K562 (cell line): ENCODE measurements around the gene ACBD5. TPM values are rescaled to one million over a fixed set of nuclear protein-coding genes. Genes with fewer than 3 reads are reported as not detected.

ENCODE experiments used
- CHD4 ChIP-seq: fragments of 200-600 bp; sonication (generic); IDR thresholded peaks from 3 replicates; pipeline ENCODE4 v1.6.1; 2012; ENCODE audit warnings: low read depth, mild to moderate bottlenecking, mixed read lengths, low read length, inconsistent platforms; ENCODE audit not compliant: insufficient read depth, insufficient replicate concordance, poor library complexity, severe bottlenecking
- ELF4 ChIP-seq: fragments of 450-650 bp; formaldehyde crosslinking; IDR thresholded peaks from 2 replicates; pipeline ENCODE4 v1.4.0; 2022; ENCODE audit warnings: missing genetic modification characterization
- HDGF ChIP-seq: fragments of 450-650 bp; IDR thresholded peaks from 2 replicates; pipeline ENCODE4 v1.6.1; 2016
- ID3 ChIP-seq, 2 experiments: fragments of 250-450 bp in 1 of 2; fragments of 450-650 bp in 1 of 2; sonication (Bioruptor Pico) in 1 of 2; IDR thresholded peaks; 2 replicates each; pipeline versions ENCODE4 v1.6.1 to v1.8.0; 2016 to 2021; ENCODE audit warnings: mild to moderate bottlenecking in 2 of 2, moderate library complexity in 2 of 2, missing compliant biosample characterization in 1 of 2, missing genetic modification characterization in 1 of 2
- JUNB ChIP-seq: fragments of 450-650 bp; formaldehyde crosslinking; conservative IDR thresholded peaks from 2 replicates; pipeline ENCODE4 v1.4.0; 2020; ENCODE audit warnings: mild to moderate bottlenecking
- KLF16 ChIP-seq: IDR thresholded peaks from 2 replicates; pipeline ENCODE4 v1.6.1; 2016; ENCODE audit warnings: antibody characterized with exemption
- PHB ChIP-seq: fragments of 250-450 bp; sonication (Bioruptor Pico); IDR thresholded peaks from 2 replicates; pipeline ENCODE4 v1.5.0; 2021
- PHF20 ChIP-seq: fragments of 450-650 bp; IDR thresholded peaks from 2 replicates; pipeline ENCODE4 v1.6.1; 2018; ENCODE audit not compliant: partially characterized antibody
- RREB1 ChIP-seq: fragments of 250-450 bp; sonication (Bioruptor Pico); IDR thresholded peaks from 2 replicates; pipeline ENCODE4 v1.4.0; 2020
- SAFB2 ChIP-seq: fragments of 200-400 bp; formaldehyde crosslinking; IDR thresholded peaks from 2 replicates; pipeline ENCODE4 v1.6.1; 2018; ENCODE audit warnings: borderline replicate concordance, low read length, low read depth, moderate library complexity; ENCODE audit not compliant: severe bottlenecking
- SAP30 ChIP-seq: fragments of 200-600 bp; sonication (generic); IDR thresholded peaks from 2 replicates; pipeline ENCODE4 v1.6.1; 2012; ENCODE audit warnings: borderline replicate concordance, low read depth, mild to moderate bottlenecking, moderate library complexity, low read length, control low read depth, inconsistent platforms; ENCODE audit not compliant: insufficient read depth, poor library complexity, severe bottlenecking
- SMARCA4 ChIP-seq: fragments of 450-650 bp; IDR thresholded peaks from 2 replicates; pipeline ENCODE4 v1.6.1; 2016
- STAT5B ChIP-seq: fragments of 250-450 bp; sonication (Bioruptor Pico); IDR thresholded peaks from 2 replicates; pipeline ENCODE4 v1.8.0; 2021; ENCODE audit warnings: mild to moderate bottlenecking, inconsistent platforms
- TFAP4 ChIP-seq: sonication (generic); formaldehyde crosslinking; IDR thresholded peaks from 2 replicates; pipeline ENCODE4 v1.8.0; 2022; ENCODE audit warnings: missing genetic modification reagents, mild to moderate bottlenecking, moderate library complexity, borderline replicate concordance
- TRIM28 ChIP-seq: fragments of 450-650 bp; IDR thresholded peaks from 2 replicates; pipeline ENCODE4 v1.6.1; 2017
- ZNF280B ChIP-seq: fragments of 250-450 bp; sonication (Bioruptor Pico); IDR thresholded peaks from 2 replicates; pipeline ENCODE4 v1.5.1; 2021; ENCODE audit warnings: mild to moderate bottlenecking
- ZNF75A ChIP-seq: fragments of 450-650 bp; formaldehyde crosslinking; IDR thresholded peaks from 2 replicates; pipeline ENCODE4 v1.4.0; 2020; ENCODE audit warnings: mild to moderate bottlenecking
- ZSCAN29 ChIP-seq: fragments of 450-650 bp; IDR thresholded peaks from 2 replicates; pipeline ENCODE4 v1.6.1; 2017
- polyA plus RNA-seq, 8 experiments: library from polyadenylated mRNA; depleted of rRNA in 4 of 8; stranded (reverse) in 5 of 8; unstranded in 3 of 8; fragments of >200 nt; fragmentation: Nextera tagmentation in 2 of 8; fragmentation: Illumina TruSeq in 1 of 8; extraction: Ambion mirVana in 2 of 8; extraction: Trizol in 1 of 8; gene quantifications; 2 replicates each; pipeline versions ENCODE4 v1.2.1 to v1.2.3, GENCODE V29; 2011 to 2014; ENCODE audit warnings: inconsistent platforms in 1 of 8, missing spikeins in 1 of 8
- total RNA-seq, 7 experiments: library from RNA; depleted of rRNA in 6 of 7; stranded (reverse); fragments of >200 nt in 6 of 7; fragmentation: Illumina TruSeq in 2 of 7; extraction: Trizol in 2 of 7; gene quantifications; 2 replicates each; pipeline versions ENCODE4 v1.2.1 to v1.2.3, GENCODE V29; 2011 to 2021; ENCODE audit warnings: low replicate concordance in 1 of 7

ACBD5 gene
- total and polyA plus RNA-seq, 9 of the 15 experiments (the other 6 are each of a cell fraction or from before 2014, with no cell fraction given) = 1.5 to 10.3 (median 7.8) TPM

GRCh38 chr10:27155066-27155754, 85.4 kb downstream of the ACBD5 start, which contains the start of gene MASTL (continued):
- TF ChIP-seq ID3 (CRISPR knock-in tag; IDR thresholded peaks at IDR 0.05) = no peak
- 0 out of 2 replicates have a peak, but pooled peaks have one; percentile 33 for TF ChIP-seq ID3 (tag; IDR thresholded peaks at IDR 0.05)
- TF ChIP-seq SAFB2 = no peak
- no peak for TF ChIP-seq PHB (CRISPR knock-in tag)
- 0 out of 2 replicates have a peak, but pooled peaks have one; percentile 41 for TF ChIP-seq RREB1
- no peak for TF ChIP-seq STAT5B
- no peak for TF ChIP-seq ELF4 (CRISPR knock-in tag)
- no peak for TF ChIP-seq HDGF
- peak; percentile 86 for TF ChIP-seq SAP30
- peak; percentile 35 for TF ChIP-seq PHF20
- TF ChIP-seq JUNB (CRISPR knock-in tag) = no peak
- TF ChIP-seq ZNF75A = no peak
- no peak for TF ChIP-seq CHD4
- TF ChIP-seq KLF16 = no peak
- no peak for TF ChIP-seq TRIM28
- peak; percentile 67; the same call in 1 of the 2 replicates for TF ChIP-seq TFAP4 (CRISPR knock-in tag)
- no peak for TF ChIP-seq ZSCAN29
- TF ChIP-seq ZNF280B (CRISPR knock-in tag) = no peak
- TF ChIP-seq SMARCA4 = no peak
